Amniotic stem cell (primary cell): ENCODE measurements around the gene DLG2.
"Not testable (repeated sequence)": the region's sequence is repeated elsewhere in the genome, so short reads cannot be mapped to it uniquely, and the experiment has no call there.

Source experiments
- DNase-seq: peaks from one replicate; lab custom pipeline; 2025; lab: John Stamatoyannopoulos, UW

Gene DLG2

GRCh38 chr11:83635166-83635565 is 1992.0 kb downstream of the DLG2 start:
- DNase-seq, result no peak

DNA sequence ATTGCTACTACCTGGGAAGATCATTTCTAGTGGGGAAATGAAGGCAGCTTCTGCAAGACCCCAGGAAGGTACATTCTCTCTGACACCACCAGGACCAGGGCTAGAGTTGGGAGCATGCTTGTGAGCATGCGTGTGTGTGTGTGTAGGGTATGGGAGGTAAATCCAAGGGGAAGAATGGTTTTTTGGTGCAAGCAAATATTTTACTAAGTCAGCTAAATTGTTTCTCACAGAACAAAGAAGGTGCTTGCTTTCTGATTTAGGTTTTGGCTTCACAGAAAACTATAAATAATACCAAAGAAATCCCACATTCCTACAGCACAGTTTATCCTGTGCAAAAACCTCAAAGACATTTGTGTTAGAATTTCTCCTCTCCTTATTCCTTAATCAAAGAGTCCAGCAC is 1996.9 kb downstream of the DLG2 start:
- DNase-seq, result no peak

- DNase-seq, result no peak
Observed at GRCh38 chr11:83629775-83630174, 1997.4 kb downstream of the DLG2 start.

- DNase-seq, result no peak
Observed at GRCh38 chr11:83628622-83629355, 1998.4 kb downstream of the DLG2 start.

DNA sequence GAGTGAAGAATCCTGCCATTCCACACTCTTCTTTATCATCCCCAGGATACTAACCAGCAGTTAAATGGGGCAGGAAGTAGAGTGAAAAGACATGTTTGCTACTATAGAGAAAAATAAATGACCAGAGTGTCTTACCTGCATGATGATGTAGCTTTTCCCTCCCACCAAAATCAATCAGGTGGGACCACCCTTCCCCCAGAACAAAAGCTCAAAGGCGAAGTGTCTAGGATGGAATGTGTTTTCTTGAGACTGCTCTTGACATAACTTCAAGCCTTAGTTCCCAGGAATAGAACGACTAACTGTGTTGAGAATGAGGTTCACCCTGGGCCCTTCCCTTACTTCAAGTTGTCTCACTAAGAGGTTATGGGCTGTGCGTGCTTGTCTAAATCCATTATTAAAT is 2001.8 kb downstream of the DLG2 start:
- DNase-seq, result no peak

GRCh38 chr11:83617671-83618070 is 2009.5 kb downstream of the DLG2 start:
- DNase-seq, result no peak

DNA sequence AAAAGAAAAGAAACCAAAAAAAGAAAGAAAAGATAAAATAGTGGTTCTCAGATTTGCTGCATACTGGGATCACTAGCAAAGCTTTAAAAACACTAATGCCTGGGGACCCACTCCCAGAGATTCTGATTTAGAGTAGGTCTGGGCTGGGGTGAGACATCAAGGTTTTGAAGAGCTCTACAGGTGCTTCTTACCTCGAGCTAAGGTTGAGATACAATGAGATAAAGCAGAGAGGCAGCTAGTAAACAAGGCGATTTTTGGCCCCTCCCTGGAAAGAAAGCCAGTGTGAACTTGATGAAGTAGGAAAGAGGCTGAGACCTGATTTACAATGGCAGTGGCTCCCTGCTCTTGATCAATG is 2013.4 kb downstream of the DLG2 start:
- DNase-seq, result no peak

DNA sequence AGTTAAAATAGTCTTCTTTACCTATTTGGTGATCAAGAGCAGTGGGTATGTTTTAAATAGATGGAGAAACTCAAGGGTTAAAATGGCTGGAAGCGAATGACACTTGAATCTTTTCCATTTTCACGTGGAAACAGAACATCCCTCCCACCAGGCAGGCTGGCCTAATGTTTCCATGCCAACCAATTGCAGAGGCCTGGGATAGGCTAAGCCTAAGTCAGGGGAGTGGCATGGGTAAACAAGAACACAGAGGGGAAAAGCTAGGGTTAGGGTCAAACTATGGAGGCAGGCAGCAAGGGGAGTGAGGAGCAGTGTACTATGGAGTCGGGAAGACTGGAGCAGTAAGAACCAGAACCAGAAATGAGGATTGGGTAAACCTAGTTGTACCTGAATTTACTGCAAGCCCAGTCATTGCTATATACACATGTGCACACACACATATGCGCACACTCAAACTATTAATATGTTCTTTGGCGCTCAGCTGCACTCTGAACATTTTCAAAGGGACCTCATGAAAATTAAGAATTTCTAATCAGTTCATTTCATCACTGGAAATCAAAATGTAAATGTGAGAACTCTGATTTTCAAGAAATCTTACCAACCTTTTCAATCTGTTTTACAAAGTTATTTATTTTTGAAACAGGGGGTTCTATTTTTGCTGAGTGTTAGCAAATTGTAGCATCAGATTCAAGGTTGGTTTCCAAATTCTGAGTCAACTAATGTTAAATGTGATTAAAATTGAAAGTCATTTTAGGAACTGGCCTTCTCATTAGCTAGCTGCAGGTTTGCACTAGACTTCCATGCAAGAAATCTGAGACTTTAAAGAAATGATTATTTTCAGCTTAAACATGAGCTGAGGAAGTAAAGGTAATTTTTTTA is 2014.0 kb downstream of the DLG2 start:
- no peak for DNase-seq

- no peak for DNase-seq
Observed at GRCh38 chr11:83611600-83611999, 2015.5 kb downstream of the DLG2 start.

DNA sequence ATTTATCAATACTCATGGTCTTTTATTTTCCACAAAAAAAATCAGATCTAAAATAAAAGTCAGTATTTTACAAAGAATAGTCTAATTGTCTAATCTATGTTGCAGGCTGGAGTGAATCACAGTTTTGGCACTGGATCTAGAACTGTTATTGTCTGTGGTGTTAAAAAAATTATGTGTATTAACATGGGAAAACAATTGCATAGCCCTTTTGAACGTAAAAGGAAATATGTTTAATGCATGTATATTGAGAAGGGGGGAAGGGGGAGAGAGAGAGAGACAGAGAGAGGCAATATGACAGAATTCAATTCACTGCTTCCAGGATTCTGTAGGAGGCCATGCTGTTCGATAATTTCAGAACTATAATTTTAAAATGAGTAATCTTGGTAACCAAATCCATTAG is 2016.1 kb downstream of the DLG2 start:
- DNase-seq, result no peak

DNA sequence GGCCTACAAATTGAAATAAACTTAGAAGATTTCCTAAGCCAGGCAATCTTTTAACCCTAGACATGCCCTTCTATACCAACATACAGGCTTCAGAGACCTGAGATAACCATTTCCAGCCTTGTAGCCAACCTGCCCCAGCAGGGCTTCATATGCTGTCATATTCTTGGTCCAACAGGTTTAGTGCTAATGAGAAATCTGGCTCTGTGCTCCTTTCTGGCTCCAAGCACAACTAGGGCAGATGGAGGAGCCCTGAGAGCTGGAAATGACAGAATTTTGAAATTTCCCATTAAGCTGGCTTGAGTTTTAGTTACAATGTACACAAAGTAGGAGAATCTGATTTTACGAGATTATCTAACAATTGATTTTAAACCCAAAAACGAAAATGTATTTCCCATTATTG is 2018.0 kb downstream of the DLG2 start:
- DNase-seq, result no peak

GRCh38 chr11:83608571-83608970 is 2018.6 kb downstream of the DLG2 start:
- DNase-seq, result no peak

DNA sequence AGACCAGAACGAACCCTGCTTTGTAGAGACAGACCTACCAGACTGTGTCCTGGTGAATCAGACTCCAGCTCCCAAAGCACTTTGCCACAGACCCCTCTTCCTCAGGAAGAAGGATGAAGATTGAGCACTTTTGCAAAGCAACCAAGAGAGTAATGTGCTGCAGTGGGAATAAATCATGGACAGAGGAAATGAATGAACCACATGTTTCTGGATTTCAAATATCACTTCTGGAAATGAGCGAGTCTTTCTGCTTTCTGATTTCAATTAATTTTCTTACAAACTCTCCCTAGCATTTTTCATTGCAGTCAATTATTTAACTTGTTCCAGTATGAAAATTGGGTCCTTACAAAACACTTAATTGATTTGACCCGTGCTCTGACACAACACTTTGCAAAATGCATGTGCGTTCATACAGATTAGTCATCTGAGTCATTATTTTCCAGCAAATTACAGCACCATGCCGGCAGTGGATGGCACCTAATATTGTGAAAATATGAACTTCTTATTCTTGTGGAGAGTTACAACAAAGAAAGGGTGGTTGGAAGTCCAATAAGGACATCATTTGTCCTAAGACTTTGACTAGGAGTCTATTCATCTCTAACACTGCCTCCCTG is 2025.1 kb downstream of the DLG2 start:
- no peak for DNase-seq

GRCh38 chr11:83601201-83601913 is 2025.8 kb downstream of the DLG2 start:
- no peak for DNase-seq

GRCh38 chr11:83600661-83601060 is 2026.5 kb downstream of the DLG2 start:
- no peak for DNase-seq

DNA sequence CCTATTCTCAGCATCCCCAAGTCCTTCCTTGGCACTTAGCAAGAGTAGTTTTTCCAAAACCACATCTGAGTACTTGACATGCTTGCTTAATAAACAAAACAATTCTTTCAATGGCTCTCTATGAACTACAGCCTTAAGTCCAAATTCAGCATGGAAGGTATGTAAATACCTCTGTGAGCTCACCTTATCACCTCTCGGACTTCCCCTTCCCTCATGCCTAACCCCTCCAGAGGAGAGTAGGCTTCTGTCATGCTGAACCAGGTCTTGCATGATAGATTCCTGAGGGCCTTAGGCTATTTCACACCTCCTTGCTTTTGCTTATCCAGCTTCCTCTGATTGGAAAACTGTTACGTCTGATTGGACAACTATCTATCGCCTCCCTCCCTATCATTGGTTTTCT is 2028.1 kb downstream of the DLG2 start:
- no peak for DNase-seq

GRCh38 chr11:83587797-83588196 is 2039.3 kb downstream of the DLG2 start:
- DNase-seq, result not testable (repeated sequence)

DNA sequence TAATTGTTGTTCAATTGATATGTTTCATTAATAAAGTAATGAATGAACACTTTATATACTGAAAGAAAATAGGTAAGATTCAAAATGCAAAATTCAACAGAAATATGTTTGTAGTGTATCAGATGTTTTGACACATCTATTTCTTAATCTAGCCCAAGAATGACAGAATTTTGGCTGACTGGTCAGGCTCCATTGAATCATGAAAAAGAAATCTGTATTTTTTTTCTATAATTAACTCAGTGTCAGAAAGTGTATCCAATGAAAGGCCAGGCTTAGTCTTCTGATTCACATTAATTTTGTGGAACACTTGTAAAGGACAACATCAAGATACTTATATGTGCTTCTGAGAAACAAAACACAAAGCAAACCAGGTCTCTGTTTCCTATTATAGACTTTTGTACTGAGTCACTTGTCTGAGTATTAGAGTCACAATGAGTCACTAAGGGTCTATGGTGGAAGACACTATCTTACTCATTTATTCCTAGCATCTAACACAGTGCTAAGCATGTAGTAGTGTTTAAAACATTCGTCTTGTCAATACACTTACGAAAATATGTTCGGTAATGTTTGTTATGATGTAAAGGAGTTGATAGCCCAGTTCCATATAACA is 2043.3 kb downstream of the DLG2 start:
- DNase-seq, result peak; percentile 51

GRCh38 chr11:83574519-83574918 is 2052.6 kb downstream of the DLG2 start:
- peak; percentile 4 for DNase-seq

- DNase-seq, result no peak
Observed at GRCh38 chr11:83572581-83573496, 2054.3 kb downstream of the DLG2 start.

DNA sequence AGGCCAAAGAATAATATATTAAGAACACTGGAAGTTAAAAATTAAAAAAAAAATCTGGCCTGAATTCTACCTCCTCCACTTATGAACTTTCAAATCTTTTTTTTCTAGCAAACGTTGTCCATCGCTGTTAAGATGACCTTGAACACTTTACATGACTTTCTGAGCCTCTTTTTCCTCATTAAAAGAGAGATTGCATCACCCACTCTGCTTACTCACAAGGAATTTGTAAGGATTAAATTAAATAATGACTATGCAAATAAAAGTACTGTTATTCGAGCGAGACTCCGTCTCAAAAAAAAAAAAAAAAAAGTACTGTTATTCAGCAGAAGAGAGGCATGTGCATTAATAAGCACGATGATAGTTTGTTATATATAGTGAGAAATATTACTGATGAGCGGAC is 2055.8 kb downstream of the DLG2 start:
- no peak for DNase-seq
